GM19455 (cell line): ENCODE data around the gene ARAF.
"Not testable (repeated sequence)": the region's sequence is repeated elsewhere in the genome, so short reads cannot be mapped to it uniquely, and the experiment has no call there.

Experiments used
- ATAC-seq: cut with Tn5 transposase; IDR thresholded peaks from one replicate; pipeline ENCODE4 v1.9.1; 2021; ENCODE audit not compliant: unreplicated experiment

ARAF gene

GRCh38 chrX:47560934-47561658 lies at the start of gene ARAF:
Gene ARAF, plus strand, starts transcription at chrX:47561205. Its CDS starts 1,763 bp downstream, at chrX:47562968.
- ATAC-seq, result peak; percentile 82

- not testable (repeated sequence) for ATAC-seq
Measured at GRCh38 chrX:47512383-47512782, 48.6 kb upstream of the ARAF start.

GRCh38 chrX:47513034-47513965 lies 47.7 kb upstream of the ARAF start:
- ATAC-seq, result not testable (repeated sequence)

- no peak for ATAC-seq
Measured at GRCh38 chrX:47514533-47515235, 46.3 kb upstream of the ARAF start.

GRCh38 chrX:47515941-47516665 lies 44.9 kb upstream of the ARAF start:
- no peak for ATAC-seq

GRCh38 chrX:47518144-47518543 lies 42.9 kb upstream of the ARAF start:
- ATAC-seq, result no peak

- ATAC-seq, result peak; percentile 85
Measured at GRCh38 chrX:47523297-47523696, 37.7 kb upstream of the ARAF start.

GRCh38 chrX:47523713-47524166 lies 37.3 kb upstream of the ARAF start:
- ATAC-seq, result peak; percentile 13

- no peak for ATAC-seq
Measured at GRCh38 chrX:47529548-47529947, 31.5 kb upstream of the ARAF start.

GRCh38 chrX:47530049-47530448 lies 31.0 kb upstream of the ARAF start:
- no peak for ATAC-seq

- ATAC-seq, result no peak
Measured at GRCh38 chrX:47539860-47540259, 21.1 kb upstream of the ARAF start.

- ATAC-seq, result no peak
Measured at GRCh38 chrX:47540754-47541538, 20.1 kb upstream of the ARAF start.

- ATAC-seq, result no peak
Measured at GRCh38 chrX:47543496-47543895, 17.5 kb upstream of the ARAF start.

- peak; percentile 84 for ATAC-seq
Measured at GRCh38 chrX:47556045-47556623, 4.9 kb upstream of the ARAF start.

GRCh38 chrX:47558436-47558835 lies 2.6 kb upstream of the ARAF start:
- no peak for ATAC-seq

- ATAC-seq, result no peak
Measured at GRCh38 chrX:47560179-47560933, 649 bp upstream of the ARAF start.

- no peak for ATAC-seq
Measured at GRCh38 chrX:47561659-47562151, 700 bp downstream of the ARAF start.

- ATAC-seq, result no peak
Measured at GRCh38 chrX:47562615-47563243, 1.7 kb downstream of the ARAF start.
